Esophagus squamous epithelium (tissue), 5 donors: ENCODE results near the gene SCN3B. TPM values are rescaled to one million over a fixed set of nuclear protein-coding genes. Genes with fewer than 3 reads are reported as not detected.

Source experiments
- DNase-seq: peaks from one replicate; lab custom pipeline; 2025; lab: John Stamatoyannopoulos, UW
- H3K27ac ChIP-seq, 4 donors: fragments of 200-600 bp; sonication (generic); one replicate each; pipeline ENCODE4 v1.5.1; 2016 to 2019; ENCODE audit warnings: mild to moderate bottlenecking in 1 of 4
- H3K27me3 ChIP-seq, 4 donors: fragments of 200-600 bp; sonication (generic); 1 replicate in 3 of 4; 2 replicates in 1 of 4; pipeline versions ENCODE4 v1.5.1 to v1.6.0; 2017 to 2021; ENCODE audit warnings: antibody characterized with exemption in 1 of 4
- H3K36me3 ChIP-seq, 3 donors: fragments of 200-600 bp; sonication (generic); one replicate each; pipeline ENCODE4 v1.5.1; 2016 to 2019
- H3K4me1 ChIP-seq, 3 donors: fragments of 200-600 bp; sonication (generic); one replicate each; pipeline ENCODE4 v1.5.1; 2017 to 2019
- H3K4me3 ChIP-seq, 4 donors: fragments of 200-600 bp; sonication (generic); 1 replicate in 3 of 4; 2 replicates in 1 of 4; pipeline ENCODE4 v1.5.1; 2016 to 2019; ENCODE audit warnings: mild to moderate bottlenecking in 2 of 4, moderate library complexity in 1 of 4
- H3K9me3 ChIP-seq, 3 donors: fragments of 200-600 bp; sonication (generic); one replicate each; pipeline ENCODE4 v1.5.1; 2016 to 2019
- POLR2A ChIP-seq, 4 donors: fragments of 450-650 bp; IDR thresholded peaks; one replicate each; pipeline ENCODE4 v1.6.1; 2017; ENCODE audit warnings: antibody characterized with exemption in 4 of 4, mild to moderate bottlenecking in 4 of 4, moderate library complexity in 3 of 4
- WGBS, 2 donors: methylation state at CpG; one replicate each; pipeline ENCODE4 v1.1.5; 2018; 5-methylcytosine and 5-hydroxymethylcytosine counted together
- intact Hi-C: fragments of 100-400 bp; cut with DNase I; formaldehyde crosslinking; loops from one replicate; pipeline ENCODE4 v1.15.0; 2022
- total RNA-seq, 4 donors: library from RNA; depleted of rRNA; stranded (reverse); fragments of >200 nt; gene quantifications; one replicate each; pipeline ENCODE4 v1.1.0, GENCODE V29; 2016
- TF ChIP-seq, protein P1 (sequence below), 6 experiments: fragments of 450-650 bp in 4 of 6; fragments of 200-600 bp in 2 of 6; sonication (generic) in 2 of 6; IDR thresholded peaks; one replicate each; pipeline ENCODE4 v1.5.1; 2016 to 2019; ENCODE audit warnings: antibody characterized with exemption in 6 of 6, mild to moderate bottlenecking in 4 of 6, moderate library complexity in 4 of 6
- donor health status: DM: yes; HTN: yes; CAD: no.

The SCN3B gene
- total RNA-seq, 4 donors from 2014 or later = 0.06 to 3.4 (median 0.83) TPM; not detected in 1

DNA sequence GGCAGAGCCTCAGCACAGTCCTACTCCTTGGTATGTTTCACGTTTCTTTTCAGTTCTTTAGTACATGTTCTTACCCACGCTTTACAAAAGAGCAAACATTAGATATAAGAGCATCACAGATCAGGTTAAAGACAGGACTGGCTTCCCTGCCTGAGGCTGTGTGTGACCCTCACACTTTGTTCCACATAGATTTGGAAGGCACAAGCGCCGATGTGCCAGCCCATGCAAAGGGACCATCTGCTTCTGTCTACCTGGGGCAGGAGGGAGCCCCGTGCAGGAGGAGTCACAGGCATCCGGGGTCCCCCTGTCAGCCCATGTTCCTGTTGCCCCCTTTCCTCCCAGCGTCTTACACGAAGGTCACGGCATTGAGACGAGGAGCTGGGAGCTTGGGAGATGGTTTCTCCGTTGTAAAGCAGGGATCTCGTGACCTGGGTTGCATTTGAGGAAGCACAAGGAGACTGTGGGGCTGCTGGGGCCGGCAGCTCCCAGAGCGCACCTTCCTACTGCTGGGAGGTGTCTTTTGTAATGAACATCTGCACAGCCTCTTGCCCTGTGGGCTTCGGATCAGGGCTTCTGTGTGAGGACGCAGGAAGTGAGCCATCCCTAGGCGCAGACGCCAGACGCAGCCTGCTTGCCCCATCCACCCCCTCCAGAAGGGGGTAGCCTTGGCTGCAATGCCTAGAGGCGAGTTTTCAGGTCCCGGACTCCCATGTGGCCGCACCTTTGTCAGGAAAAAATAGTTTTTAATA, 72.6 kb downstream of the SCN3B start:
- Histone ChIP-seq H3K4me1 (peaks cover 0 to 12% (median 1%) of the 10 kb centered on the region in 3 donors), H3K27ac (no peak overlapping the region), H3K36me3 (no peaks in the 10 kb centered on the region), H3K4me3 (no peak overlapping the region), H3K27me3 (peaks cover 0 to 38% (median 0%) of the 10 kb centered on the region in 4 donors), H3K9me3 (no peaks in the 10 kb centered on the region)
- TF ChIP-seq, protein P1, sequence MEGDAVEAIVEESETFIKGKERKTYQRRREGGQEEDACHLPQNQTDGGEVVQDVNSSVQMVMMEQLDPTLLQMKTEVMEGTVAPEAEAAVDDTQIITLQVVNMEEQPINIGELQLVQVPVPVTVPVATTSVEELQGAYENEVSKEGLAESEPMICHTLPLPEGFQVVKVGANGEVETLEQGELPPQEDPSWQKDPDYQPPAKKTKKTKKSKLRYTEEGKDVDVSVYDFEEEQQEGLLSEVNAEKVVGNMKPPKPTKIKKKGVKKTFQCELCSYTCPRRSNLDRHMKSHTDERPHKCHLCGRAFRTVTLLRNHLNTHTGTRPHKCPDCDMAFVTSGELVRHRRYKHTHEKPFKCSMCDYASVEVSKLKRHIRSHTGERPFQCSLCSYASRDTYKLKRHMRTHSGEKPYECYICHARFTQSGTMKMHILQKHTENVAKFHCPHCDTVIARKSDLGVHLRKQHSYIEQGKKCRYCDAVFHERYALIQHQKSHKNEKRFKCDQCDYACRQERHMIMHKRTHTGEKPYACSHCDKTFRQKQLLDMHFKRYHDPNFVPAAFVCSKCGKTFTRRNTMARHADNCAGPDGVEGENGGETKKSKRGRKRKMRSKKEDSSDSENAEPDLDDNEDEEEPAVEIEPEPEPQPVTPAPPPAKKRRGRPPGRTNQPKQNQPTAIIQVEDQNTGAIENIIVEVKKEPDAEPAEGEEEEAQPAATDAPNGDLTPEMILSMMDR (IDR thresholded peaks at IDR 0.05) = no peak
- no peak for TF ChIP-seq POLR2A (IDR thresholded peaks at IDR 0.05)
- no peak for DNase-seq
- 88 to 90% methylated on average over 8 to 12 of the region's 22 CpGs for WGBS, 2 donors
- intact Hi-C loops = loop anchor here (5.0 kb wide), 2 partner anchors 55 to 125 kb away; no protein-coding TSS in a partner anchor

DNA sequence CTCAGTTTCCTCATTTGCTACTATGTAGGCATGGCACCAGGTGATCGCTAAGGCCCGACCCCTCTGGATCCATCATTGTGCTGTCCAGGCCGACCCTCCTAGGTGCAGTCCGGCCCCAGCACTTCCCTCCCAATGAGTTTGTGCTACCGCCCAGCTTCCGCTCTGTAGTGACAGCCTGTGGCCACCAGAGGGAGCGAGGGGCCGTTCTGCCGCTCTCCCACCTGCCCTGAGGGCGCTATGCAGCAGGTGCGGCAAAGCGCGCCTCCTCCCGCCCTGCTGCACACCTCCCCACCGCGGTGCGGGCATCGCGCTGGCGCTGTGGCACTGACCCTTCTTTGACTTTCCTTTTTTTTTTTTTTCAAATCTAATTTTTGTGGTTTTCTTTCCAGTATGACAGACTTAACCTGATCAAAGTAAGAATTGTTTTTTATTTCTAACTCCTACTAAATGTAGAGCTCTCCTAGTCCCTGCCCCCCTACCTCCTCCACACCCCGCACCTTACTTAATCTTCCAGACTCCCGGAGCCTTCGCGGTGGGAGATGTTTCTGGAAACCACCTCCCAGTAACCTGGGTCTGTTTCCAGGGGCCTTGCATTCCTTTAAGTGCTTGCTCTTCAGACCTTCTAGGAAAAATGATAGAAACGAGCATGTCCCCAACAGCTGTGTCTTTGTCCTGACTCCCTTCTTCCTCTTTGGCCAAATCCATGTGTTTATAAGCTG, 73.7 kb downstream of the SCN3B start:
- DNase-seq = no peak
- no peak overlapping the region for H3K27ac ChIP-seq
- intact Hi-C loops = loop anchor here (5.0 kb wide), 2 partner anchors 57 to 127 kb away; no protein-coding TSS in a partner anchor
- H3K9me3 ChIP-seq = no peaks in the 10 kb centered on the region
- peaks cover 0 to 14% (median 5%) of the 10 kb centered on the region in 3 donors for H3K4me1 ChIP-seq
- H3K36me3 ChIP-seq = no peaks in the 10 kb centered on the region
- WGBS, 2 donors = 9 to 11% methylated on average over 18 to 21 of the region's 25 CpGs
- no peak overlapping the region for H3K4me3 ChIP-seq
- H3K27me3 ChIP-seq = peaks cover 0 to 45% (median 0%) of the 10 kb centered on the region in 4 donors
- TF ChIP-seq, protein P1 (IDR thresholded peaks at IDR 0.05) = peak; percentile 70 to 95 (median 90)
- TF ChIP-seq POLR2A (IDR thresholded peaks at IDR 0.05) = no peak

DNA sequence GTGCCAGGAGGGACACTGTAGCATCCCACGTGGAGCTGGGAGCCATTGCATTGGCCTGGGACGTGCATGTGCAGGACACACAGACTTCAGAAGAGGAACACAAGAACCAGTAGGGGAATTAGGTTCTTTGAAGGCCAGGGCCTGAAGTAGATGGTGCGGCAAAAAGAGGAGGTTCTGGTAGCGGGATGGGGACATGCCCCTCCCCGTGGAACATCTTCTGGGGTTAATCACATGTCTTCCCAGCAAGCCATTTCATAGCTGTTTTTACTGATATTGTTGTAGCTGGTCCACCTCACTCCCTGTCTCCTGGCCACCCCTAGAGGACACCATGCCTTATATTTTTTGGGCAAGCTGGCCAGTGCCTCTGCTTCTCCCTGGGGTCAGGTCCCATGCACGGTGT, 74.3 kb downstream of the SCN3B start:
- peaks cover 0 to 14% (median 5%) of the 10 kb centered on the region in 3 donors for H3K4me1 ChIP-seq
- H3K27me3 ChIP-seq = peaks cover 0 to 45% (median 0%) of the 10 kb centered on the region in 4 donors
- no peaks in the 10 kb centered on the region for H3K36me3 ChIP-seq
- no peak for DNase-seq
- H3K4me3 ChIP-seq = no peak overlapping the region
- TF ChIP-seq, protein P1 (IDR thresholded peaks at IDR 0.05) = no peak
- no peak for TF ChIP-seq POLR2A (IDR thresholded peaks at IDR 0.05)
- 86 to 94% methylated on average over 5 to 6 of the region's 6 CpGs for WGBS, 2 donors
- H3K27ac ChIP-seq = no peak overlapping the region
- intact Hi-C loops = loop anchor here (5.0 kb wide), 2 partner anchors 57 to 127 kb away; no protein-coding TSS in a partner anchor
- no peaks in the 10 kb centered on the region for H3K9me3 ChIP-seq

DNA sequence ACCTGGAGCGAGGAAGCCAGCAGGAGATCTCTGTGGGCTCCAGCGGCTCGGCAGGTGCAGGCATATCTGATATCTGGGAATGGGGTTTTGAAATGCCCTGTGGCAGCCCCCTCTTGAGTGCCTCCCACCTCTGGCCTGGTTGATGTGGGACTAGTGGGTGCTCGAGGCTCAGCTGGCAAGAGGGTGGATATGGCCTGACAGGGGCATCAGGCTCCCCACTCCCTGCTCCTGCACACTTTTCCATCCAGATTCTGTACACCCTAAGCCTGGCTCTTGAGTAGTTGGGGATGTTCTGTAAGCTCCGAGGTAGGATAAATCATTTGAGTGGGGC, 75.0 kb downstream of the SCN3B start:
- Histone ChIP-seq H3K36me3 (no peaks in the 10 kb centered on the region), H3K9me3 (no peaks in the 10 kb centered on the region), H3K27me3 (peaks cover 0 to 45% (median 0%) of the 10 kb centered on the region in 4 donors), H3K4me3 (no peak overlapping the region), H3K27ac (no peak overlapping the region), H3K4me1 (peaks cover 0 to 14% (median 5%) of the 10 kb centered on the region in 3 donors)
- WGBS, 2 donors = 86 to 90% methylated on average over 2 to 5 of the region's 5 CpGs
- DNase-seq = no peak
- no peak for TF ChIP-seq POLR2A (IDR thresholded peaks at IDR 0.05)
- TF ChIP-seq, protein P1 (IDR thresholded peaks at IDR 0.05) = no peak
- intact Hi-C loops = no loop called here

Other genes with a start within 250 kb of the SCN3B start
- gene GRAMD1B, start 224.4 kb downstream of the SCN3B start, total RNA-seq = 1 to 10 TPM in 3 of 4 donors, under 1 TPM in 1; 0.61 to 1.7 (median 1.1) TPM
- 1 to 10 TPM; 2.6 to 6.5 (median 4.6) TPM for gene ZNF202, start 87.0 kb upstream of the SCN3B start, total RNA-seq
- not detected for gene OR6X1, start 99.9 kb upstream of the SCN3B start, total RNA-seq
- gene OR6M1, start 151.7 kb upstream of the SCN3B start, total RNA-seq = not detected
- not detected for gene TMEM225, start 231.0 kb upstream of the SCN3B start, total RNA-seq
- gene OR8D4, start 247.5 kb upstream of the SCN3B start, total RNA-seq = not detected